Liver (tissue), 9 donors: ENCODE results near the gene CES1. TPM values are rescaled to one million over a fixed set of nuclear protein-coding genes. Genes with fewer than 3 reads are reported as not detected.
"Not testable (repeated sequence)": the region's sequence is repeated elsewhere in the genome, so short reads cannot be mapped to it uniquely, and the experiment has no call there.

ENCODE experiments used
- DNase-seq: peaks from one replicate; pipeline ENCODE4 v3.0.0-alpha.2; 2017; ENCODE audit warnings: low spot score
- H3K27ac ChIP-seq, 2 donors: one replicate each; pipeline ENCODE4 v1.7.0; 2013; ENCODE audit warnings: inconsistent platforms in 2 of 2, low read length in 2 of 2, control low read depth in 1 of 2, low read depth in 1 of 2, mild to moderate bottlenecking in 1 of 2
- H3K27me3 ChIP-seq, 4 donors: one replicate each; pipeline versions ENCODE4 v1.6.1 to v1.7.0; 2013; ENCODE audit warnings: low read length in 3 of 4, inconsistent platforms in 1 of 4, mild to moderate bottlenecking in 1 of 4, moderate library complexity in 1 of 4; ENCODE audit not compliant: control insufficient read depth in 4 of 4, insufficient read depth in 4 of 4
- H3K36me3 ChIP-seq, 4 donors: one replicate each; pipeline versions ENCODE4 v1.6.1 to v1.7.0; 2013; ENCODE audit warnings: low read length in 3 of 4, mild to moderate bottlenecking in 3 of 4, low read depth in 1 of 4, moderate library complexity in 1 of 4; ENCODE audit not compliant: control insufficient read depth in 4 of 4, insufficient read depth in 3 of 4
- H3K4me1 ChIP-seq, 4 donors: one replicate each; pipeline versions ENCODE4 v1.6.1 to v1.7.0; 2013; ENCODE audit warnings: low read length in 3 of 4, mild to moderate bottlenecking in 3 of 4, moderate library complexity in 1 of 4; ENCODE audit not compliant: control insufficient read depth in 4 of 4, insufficient read depth in 4 of 4
- H3K4me3 ChIP-seq, 3 donors: one replicate each; pipeline versions ENCODE4 v1.6.1 to v1.7.0; 2013; ENCODE audit warnings: low read length in 3 of 3, control low read depth in 1 of 3, low read depth in 1 of 3, mild to moderate bottlenecking in 1 of 3
- H3K9ac ChIP-seq, 2 donors: one replicate each; pipeline ENCODE4 v1.7.0; 2013; ENCODE audit warnings: low read length in 2 of 2, mild to moderate bottlenecking in 2 of 2, moderate library complexity in 2 of 2, control low read depth in 1 of 2, low read depth in 1 of 2
- H3K9me3 ChIP-seq, 4 donors: one replicate each; pipeline versions ENCODE4 v1.6.1 to v1.7.0; 2013; ENCODE audit warnings: low read length in 3 of 4; ENCODE audit not compliant: control insufficient read depth in 4 of 4
- ATF3 ChIP-seq: IDR thresholded peaks from 2 replicates; pipeline ENCODE4 v1.6.1; 2016; ENCODE audit warnings: antibody characterized with exemption
- CTCF ChIP-seq: fragments of 150-350 bp; IDR thresholded peaks from 2 replicates; pipeline ENCODE4 v1.5.1; 2017; ENCODE audit warnings: improper control_type of control experiment, low read depth, low read length; ENCODE audit not compliant: missing input control
- FOXA1 ChIP-seq: IDR thresholded peaks from 2 replicates; pipeline ENCODE4 v1.6.1; 2016; ENCODE audit warnings: antibody characterized with exemption
- HNF4G ChIP-seq: IDR thresholded peaks from 2 replicates; pipeline ENCODE4 v1.6.1; 2016; ENCODE audit warnings: antibody characterized with exemption
- JUND ChIP-seq, 2 donors: IDR thresholded peaks; 2 replicates each; pipeline ENCODE4 v1.6.1; 2016; ENCODE audit warnings: antibody characterized with exemption in 2 of 2
- NR2F2 ChIP-seq: IDR thresholded peaks from 2 replicates; pipeline ENCODE4 v1.6.1; 2016; ENCODE audit warnings: antibody characterized with exemption
- SP1 ChIP-seq: IDR thresholded peaks from 2 replicates; pipeline ENCODE4 v1.6.1; 2018; ENCODE audit warnings: antibody characterized with exemption, mild to moderate bottlenecking
- TAF1 ChIP-seq: conservative IDR thresholded peaks from 2 replicates; pipeline ENCODE4 v1.6.1; 2016; ENCODE audit warnings: antibody characterized with exemption, mild to moderate bottlenecking
- YY1 ChIP-seq: IDR thresholded peaks from 2 replicates; pipeline ENCODE4 v1.6.1; 2016; ENCODE audit warnings: antibody characterized with exemption, mild to moderate bottlenecking
- WGBS: extraction: QIAGEN DNeasy Blood & Tissue Kit; methylation state at CpG from one replicate; pipeline ENCODE4 v1.1.7; 2013; 5-methylcytosine and 5-hydroxymethylcytosine counted together
- polyA plus RNA-seq, 2 donors: library from polyadenylated mRNA; stranded (reverse) in 1 of 2; unstranded in 1 of 2; fragments of 200-250 nt in 1 of 2; fragments of >200 nt in 1 of 2; fragmentation: Nextera tagmentation in 1 of 2; extraction: Ambion mirVana in 1 of 2; gene quantifications; one replicate each; pipeline versions ENCODE4 v1.2.1 to v1.2.3, GENCODE V29; 2013 to 2015
- total RNA-seq, 2 donors: library from RNA; depleted of rRNA; stranded (reverse); fragments of >200 nt; gene quantifications; one replicate each; pipeline ENCODE4 v1.2.3, GENCODE V29; 2014
- TF ChIP-seq, protein P1 (sequence below): IDR thresholded peaks from 2 replicates; pipeline ENCODE4 v1.6.1; 2016; ENCODE audit warnings: antibody characterized with exemption
- TF ChIP-seq, protein P2 (sequence below): IDR thresholded peaks from 2 replicates; pipeline ENCODE4 v1.6.1; 2016; ENCODE audit warnings: antibody characterized with exemption
- donor health status: healthy.
- donor health status: healthy.
- donor health status: healthy.
- donor health status: healthy.
- donor health status: healthy.

CES1 gene
- total and polyA plus RNA-seq, 4 donors, result 8.4 to 1,773 (median 546) TPM

- Histone ChIP-seq H3K9me3 (peaks cover 0 to 6% (median 0%) of the 10 kb centered on the region in 4 donors), H3K27ac (no peak overlapping the region), H3K9ac (no peak overlapping the region), H3K4me3 (no peak overlapping the region), H3K4me1 (peaks cover 0 to 5% (median 2%) of the 10 kb centered on the region in 4 donors), H3K27me3 (no peaks in the 10 kb centered on the region), H3K36me3 (no peaks in the 10 kb centered on the region)
- no peak for TF ChIP-seq HNF4G
- no peak for TF ChIP-seq JUND (IDR thresholded peaks at IDR 0.05)
- TF ChIP-seq ATF3, result no peak
- TF ChIP-seq TAF1, result no peak
- no peak for TF ChIP-seq YY1
- TF ChIP-seq, protein P1, sequence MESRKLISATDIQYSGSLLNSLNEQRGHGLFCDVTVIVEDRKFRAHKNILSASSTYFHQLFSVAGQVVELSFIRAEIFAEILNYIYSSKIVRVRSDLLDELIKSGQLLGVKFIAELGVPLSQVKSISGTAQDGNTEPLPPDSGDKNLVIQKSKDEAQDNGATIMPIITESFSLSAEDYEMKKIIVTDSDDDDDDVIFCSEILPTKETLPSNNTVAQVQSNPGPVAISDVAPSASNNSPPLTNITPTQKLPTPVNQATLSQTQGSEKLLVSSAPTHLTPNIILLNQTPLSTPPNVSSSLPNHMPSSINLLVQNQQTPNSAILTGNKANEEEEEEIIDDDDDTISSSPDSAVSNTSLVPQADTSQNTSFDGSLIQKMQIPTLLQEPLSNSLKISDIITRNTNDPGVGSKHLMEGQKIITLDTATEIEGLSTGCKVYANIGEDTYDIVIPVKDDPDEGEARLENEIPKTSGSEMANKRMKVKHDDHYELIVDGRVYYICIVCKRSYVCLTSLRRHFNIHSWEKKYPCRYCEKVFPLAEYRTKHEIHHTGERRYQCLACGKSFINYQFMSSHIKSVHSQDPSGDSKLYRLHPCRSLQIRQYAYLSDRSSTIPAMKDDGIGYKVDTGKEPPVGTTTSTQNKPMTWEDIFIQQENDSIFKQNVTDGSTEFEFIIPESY, result no peak
- no peak for TF ChIP-seq SP1
- TF ChIP-seq FOXA1, result no peak
- no peak for TF ChIP-seq CTCF
- TF ChIP-seq NR2F2, result no peak
- TF ChIP-seq, protein P2, sequence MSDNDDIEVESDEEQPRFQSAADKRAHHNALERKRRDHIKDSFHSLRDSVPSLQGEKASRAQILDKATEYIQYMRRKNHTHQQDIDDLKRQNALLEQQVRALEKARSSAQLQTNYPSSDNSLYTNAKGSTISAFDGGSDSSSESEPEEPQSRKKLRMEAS, result no peak
- DNase-seq, result no peak
Observed at GRCh38 chr16:55754056-55754455, 78.8 kb downstream of the CES1 start.

DNA sequence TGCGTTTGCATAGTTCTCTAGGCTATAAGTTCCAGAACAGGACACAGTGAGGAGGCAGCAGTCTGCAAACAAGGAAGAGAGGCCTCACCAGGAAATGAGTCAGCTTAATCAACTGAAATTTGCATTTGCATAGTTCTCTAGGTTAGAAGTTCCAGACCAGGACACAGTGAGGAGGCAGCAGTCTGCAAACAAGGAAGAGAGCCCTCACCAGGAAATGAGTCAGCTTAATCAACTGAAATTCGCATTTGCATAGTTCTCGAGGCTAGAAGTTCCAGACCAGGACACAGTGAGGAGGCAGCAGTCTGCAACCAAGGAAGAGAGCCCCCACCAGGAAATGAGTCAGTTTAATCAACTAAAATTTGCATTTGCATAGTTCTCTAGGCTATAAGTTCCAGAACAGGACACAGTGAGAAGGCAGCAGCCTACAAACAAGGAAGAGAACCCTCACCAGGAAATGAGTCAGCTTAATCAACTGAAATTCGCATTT is 79.7 kb downstream of the CES1 start:
- not testable (repeated sequence) for H3K9me3 ChIP-seq, DNase-seq, H3K27ac ChIP-seq, H3K9ac ChIP-seq, H3K27me3 ChIP-seq, H3K36me3 ChIP-seq, H3K4me1 ChIP-seq, H3K4me3 ChIP-seq
- WGBS, result 73% methylated on average over 4 of the region's 4 CpGs

Other genes with a start within 250 kb of the CES1 start
- gene SLC6A2, start 177.1 kb downstream of the CES1 start, total RNA-seq, result under 1 TPM in 1 of 2 donors, not detected in 1; under 0.01 TPM
- gene SLC6A2, start 177.1 kb downstream of the CES1 start, polyA plus RNA-seq, result under 1 TPM; 0.07 to 0.10 TPM
- under 1 TPM in 1 of 2 donors, not detected in 1; 0.67 TPM for gene CES5A, start 42.3 kb upstream of the CES1 start, total RNA-seq
- gene CES5A, start 42.3 kb upstream of the CES1 start, polyA plus RNA-seq, result 1 to 10 TPM in 1 of 2 donors, under 1 TPM in 1; 0.96 to 1.5 TPM